ENCODE results near the gene MYH1.

DNA sequence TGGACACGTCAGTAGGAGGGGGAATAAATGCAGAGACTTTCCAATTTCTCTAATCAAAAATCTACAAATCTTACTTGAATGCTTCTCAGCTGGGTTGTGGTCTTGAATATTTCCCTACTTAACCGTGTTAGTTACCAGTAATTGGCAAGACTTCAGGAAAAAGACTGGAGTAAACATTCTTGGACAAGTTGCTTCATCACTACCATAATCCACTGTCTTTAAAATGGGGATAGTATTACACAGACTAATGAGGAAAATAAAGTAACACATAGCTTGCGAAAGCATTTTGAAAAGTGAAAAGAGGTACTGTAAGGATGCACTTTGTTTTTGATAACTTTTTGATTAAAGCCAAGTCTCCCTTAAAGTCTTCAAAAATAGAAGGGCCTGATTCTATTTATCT is 18.4 kb downstream of the MYH1 start:
- TF ChIP-seq, protein P1, sequence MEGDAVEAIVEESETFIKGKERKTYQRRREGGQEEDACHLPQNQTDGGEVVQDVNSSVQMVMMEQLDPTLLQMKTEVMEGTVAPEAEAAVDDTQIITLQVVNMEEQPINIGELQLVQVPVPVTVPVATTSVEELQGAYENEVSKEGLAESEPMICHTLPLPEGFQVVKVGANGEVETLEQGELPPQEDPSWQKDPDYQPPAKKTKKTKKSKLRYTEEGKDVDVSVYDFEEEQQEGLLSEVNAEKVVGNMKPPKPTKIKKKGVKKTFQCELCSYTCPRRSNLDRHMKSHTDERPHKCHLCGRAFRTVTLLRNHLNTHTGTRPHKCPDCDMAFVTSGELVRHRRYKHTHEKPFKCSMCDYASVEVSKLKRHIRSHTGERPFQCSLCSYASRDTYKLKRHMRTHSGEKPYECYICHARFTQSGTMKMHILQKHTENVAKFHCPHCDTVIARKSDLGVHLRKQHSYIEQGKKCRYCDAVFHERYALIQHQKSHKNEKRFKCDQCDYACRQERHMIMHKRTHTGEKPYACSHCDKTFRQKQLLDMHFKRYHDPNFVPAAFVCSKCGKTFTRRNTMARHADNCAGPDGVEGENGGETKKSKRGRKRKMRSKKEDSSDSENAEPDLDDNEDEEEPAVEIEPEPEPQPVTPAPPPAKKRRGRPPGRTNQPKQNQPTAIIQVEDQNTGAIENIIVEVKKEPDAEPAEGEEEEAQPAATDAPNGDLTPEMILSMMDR (IDR thresholded peaks at IDR 0.05), result no peak
- no peak for TF ChIP-seq POLR2A (IDR thresholded peaks at IDR 0.05)

Measured in vagina (tissue), 2 donors.